Femur (tissue), 1 donor: ENCODE measurements around the gene ANGPTL8.
A peak's percentile ranks its signal among the peaks of the same experiment; 100 is the strongest.

Source experiments
- DNase-seq: peaks from one replicate; pipeline ENCODE4 v3.0.0-alpha.2; 2017

ANGPTL8 gene

DNA sequence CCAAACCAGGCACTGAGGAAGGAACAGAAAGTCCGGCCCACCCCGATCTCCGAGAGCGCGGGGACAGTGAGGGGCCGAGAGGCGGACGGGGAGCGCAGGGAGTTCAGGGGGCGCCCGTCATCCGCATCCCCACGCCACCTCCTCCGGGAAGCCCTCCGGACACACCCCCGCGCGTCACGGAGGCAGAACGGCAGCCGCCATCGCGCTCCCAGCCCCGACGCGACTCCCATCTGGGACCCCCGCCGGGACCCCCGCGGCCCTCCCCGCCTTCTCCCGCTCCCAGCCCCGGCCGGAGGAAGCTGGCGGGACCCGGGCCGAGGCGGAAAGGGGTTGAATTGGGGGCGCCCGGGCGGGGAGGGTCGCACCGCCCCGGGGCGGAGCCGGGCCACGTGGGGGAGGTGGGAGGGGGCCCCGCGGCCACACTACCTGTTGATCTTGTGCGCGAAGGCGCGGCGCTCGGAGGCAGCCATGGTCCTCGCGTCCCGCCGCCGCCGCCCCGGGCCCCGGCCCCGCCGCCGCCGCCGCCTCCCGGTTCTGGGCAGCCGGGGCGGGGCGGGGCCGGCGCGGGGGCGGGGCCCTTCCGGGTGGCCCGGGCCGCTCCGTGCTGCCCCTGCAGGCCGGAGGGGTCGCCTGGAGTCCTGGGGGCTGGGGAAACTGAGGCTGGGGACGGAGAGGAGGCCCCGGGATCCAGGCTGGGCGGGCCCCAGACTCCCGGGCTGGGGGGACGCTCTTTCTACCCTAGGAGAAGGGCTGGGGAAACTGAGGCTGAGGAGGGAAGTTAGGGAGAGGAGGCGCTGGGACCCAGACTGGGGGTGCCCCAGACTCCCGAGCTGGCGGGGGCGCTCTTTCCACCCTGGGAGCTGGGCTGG lies 22.8 kb downstream of the ANGPTL8 start, which contains the start of gene DOCK6:
Gene DOCK6 (minus strand): TSS at position 554 of the 869 bp plus-strand sequence. CDS start 84 bp downstream, at position 470.
- DNase-seq, result peak; percentile 55

DNA sequence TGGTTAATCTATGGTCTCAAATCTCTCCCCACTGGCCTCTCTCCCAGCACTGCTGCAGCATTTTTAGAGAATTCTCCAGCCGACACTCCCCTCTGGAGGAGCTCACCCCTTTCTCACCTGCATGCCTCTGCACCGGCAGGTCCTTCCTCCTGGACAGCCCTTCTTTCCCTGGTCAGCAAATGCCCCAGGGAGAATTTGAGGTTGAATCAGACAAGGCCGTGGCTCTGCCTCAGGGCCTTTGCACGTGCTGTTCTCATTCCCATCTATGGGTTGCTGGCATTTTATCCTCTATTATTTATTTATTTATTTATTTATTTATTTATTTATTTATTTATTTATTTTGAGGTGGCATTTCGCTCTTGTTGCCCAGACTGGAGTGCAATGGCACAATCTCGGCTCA lies 24.3 kb downstream of the ANGPTL8 start:
- no peak for DNase-seq

DNA sequence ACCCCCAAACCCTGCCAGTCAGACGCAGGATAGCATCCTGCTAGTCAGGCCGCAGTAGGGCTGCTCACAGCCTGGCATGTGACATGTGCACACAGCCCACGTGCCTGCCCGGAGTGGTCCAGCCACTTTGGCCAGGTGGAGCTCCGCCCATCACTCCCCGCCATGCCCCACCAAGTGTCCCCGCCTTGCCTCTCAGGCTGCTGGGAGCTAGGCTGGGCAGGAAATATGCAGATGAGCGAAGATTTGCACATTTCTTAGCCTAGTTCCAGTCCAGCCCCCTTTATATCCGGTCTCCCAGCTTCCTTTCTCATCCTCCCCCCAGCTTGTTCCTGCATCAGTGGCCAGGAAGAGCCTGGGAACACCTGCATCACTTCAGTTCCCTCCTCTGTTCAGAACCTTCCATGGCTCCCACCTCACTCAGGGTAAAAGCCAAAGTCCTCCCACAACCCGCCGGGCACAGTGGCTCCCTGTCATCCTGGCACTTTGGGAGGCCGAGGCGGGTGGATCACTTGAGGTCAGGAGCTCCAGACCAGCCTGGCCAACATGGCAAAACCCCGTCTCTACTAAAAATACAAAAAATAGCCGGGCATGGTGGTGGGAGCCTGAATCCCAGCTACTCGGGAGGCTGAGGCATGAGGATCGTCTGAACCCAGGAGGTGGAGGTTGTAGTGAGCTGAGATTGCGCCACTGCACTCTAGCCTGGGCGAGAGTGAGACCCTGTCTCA lies 25.2 kb downstream of the ANGPTL8 start:
- no peak for DNase-seq

DNA sequence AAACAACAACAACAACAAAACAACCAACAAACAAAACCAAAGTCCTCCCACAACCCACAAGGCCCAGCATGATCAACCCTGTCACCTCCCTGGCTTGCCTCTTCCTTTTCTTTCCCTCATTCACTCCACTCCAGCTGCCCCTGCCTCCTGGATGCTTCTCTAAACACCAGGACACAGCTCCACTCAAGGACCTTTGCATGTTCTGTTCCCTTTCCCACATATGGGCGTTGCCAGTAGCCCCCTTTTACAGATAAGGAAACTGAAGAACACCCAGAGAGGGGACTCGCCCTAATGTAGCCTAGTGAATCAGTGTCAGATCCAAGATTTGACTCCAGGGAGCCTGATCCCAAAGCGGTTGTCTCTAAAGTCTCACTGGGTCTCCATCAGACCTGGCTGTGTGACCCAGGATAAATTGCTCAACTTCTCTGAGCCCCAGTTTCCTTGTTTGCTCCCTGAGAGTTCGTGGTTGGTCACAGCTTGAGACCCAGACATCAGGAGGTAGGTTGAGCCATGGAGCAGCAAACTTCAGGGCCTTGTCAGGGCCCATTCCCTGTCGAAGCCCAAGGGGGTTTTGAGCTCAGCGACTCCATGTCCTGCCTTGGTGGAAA lies 25.9 kb downstream of the ANGPTL8 start:
- no peak for DNase-seq

DNA sequence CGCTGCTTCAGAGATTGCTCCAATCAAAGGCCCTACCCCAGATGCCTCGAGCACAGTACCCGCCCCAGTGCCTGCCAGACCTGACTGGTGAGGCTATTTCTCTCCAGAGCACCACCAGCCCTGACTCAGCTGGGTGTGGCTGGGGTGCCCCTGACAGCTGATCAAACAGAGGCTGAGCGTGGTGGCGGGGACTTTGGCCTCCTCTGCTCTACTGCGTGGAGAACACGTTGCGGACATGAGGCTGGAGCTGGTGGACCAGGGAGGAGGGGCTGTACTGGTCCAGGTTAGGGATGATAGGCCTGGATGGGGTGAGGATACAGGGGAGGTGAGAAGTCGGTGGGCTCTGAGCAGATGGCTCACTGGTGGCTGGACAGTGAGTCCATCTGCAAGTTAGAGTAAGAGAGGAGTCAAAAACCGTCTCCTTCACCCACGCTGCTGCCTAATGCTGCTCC lies 26.4 kb downstream of the ANGPTL8 start:
- DNase-seq, result no peak

DNA sequence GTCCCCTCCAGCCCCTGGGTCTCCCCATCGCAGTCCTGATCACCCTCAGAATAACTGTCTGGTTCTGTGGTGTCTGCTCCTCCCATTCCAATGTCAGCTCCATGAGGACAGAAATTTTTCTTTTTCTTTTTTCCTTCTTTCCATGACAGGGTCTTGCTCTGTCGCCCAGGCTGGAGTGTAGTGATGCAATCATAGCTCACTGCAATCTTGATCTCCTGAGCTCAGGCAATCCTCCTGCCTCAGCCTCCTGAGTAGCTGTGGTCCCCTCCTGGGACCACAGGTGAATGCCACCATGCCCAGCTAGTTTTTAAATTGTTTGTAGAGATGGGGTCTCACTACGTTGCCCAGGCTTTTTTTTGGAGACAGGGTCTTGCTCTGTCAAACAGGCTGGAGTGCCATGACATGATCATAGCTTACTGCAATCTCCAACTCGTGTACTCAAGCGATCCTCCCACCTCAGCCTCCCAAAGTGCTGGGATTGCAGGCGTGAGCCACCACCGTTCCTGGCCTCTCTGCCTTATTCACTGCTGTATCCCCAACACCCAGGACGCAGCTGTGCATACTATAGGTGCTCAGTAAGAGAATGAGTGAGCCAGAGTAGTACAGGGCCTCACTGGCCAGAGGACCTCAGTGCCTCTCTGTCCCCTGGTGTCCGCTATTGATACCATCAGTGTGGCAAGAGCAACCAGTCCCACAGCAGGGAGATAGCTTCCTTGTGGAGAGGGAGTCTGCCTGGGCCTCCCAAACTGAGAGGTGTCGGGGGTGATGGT lies 28.1 kb downstream of the ANGPTL8 start:
- no peak for DNase-seq

DNA sequence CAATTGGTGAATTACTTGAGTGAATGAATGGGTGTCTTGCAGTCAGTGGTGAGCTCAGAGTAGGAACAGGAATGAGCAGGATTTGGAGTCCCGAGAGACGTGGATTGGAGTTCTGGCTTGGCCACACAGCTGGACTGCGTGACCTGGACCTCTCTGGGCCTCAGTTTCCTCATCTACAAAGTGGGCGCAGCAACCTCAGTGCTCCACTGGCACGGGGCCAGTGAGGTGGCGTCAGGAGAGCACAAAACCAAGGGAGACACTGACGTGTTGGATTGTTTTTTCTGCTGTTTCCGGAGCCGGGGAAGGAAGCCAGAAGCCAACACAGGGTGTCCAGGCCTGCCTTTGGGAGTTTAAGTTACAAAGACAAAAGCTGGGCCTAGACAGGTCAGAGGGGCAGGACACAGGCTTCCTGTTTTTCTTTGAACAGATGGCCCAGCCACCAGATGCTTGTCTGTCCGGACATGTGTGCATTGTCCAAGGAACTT lies 29.4 kb downstream of the ANGPTL8 start:
- DNase-seq, result peak; percentile 79

DNA sequence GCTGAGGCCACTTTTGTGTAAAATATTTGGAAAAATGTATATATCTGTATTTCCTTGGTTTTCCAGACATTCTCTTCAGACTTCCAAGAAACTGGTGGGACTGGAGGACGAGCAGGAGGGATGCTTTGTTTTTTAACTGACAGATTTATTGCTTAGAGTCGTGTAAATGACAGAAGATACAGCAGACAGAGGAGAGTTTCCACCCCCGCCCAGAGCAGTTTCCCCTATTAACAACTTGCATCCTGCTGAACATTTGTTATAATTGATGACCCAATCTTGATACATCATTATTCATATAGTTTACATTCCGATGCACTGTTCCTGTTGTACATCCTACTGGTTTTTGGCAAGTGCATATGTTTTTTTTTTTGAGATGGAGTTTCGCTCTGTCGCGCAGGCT lies 30.0 kb downstream of the ANGPTL8 start:
- DNase-seq, result no peak

DNA sequence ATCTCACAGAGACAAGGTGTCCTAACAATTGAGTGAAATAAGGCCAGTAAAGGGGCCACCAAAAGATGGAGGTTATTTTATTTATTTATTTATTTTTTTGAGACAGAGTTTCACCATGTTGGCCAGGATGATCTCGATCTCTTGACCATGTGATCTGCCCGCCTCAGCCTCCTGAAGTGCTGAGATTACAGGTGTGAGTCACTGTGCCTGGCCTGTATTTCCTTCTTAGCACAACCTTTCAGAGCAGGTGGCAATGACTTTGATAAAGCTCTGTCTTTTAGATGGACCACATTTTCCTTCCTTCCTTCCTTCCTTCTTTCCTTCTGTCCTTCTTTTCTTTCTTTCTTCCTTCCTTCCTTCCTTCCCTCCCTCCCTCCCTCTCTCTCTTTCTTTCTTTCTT lies 33.9 kb downstream of the ANGPTL8 start:
- DNase-seq, result no peak

DNA sequence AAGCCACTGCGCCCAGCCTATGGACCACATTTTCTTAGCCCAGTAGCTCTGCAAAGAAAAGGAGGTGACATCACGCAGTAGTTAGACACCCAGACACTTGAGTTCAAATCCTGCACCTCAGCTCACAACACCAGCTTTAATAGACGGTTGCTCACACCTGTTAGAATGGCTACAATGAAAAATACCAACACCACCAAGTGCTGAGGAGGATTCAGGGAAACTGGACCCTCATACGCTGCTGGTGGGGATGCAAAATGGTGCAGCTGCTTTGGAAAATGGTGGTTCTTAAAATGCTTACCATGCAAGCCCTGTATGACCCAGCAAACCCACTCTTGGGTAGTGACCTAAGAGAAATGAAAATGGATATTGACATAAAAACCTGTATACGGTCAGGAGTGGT lies 34.6 kb downstream of the ANGPTL8 start:
- no peak for DNase-seq

DNA sequence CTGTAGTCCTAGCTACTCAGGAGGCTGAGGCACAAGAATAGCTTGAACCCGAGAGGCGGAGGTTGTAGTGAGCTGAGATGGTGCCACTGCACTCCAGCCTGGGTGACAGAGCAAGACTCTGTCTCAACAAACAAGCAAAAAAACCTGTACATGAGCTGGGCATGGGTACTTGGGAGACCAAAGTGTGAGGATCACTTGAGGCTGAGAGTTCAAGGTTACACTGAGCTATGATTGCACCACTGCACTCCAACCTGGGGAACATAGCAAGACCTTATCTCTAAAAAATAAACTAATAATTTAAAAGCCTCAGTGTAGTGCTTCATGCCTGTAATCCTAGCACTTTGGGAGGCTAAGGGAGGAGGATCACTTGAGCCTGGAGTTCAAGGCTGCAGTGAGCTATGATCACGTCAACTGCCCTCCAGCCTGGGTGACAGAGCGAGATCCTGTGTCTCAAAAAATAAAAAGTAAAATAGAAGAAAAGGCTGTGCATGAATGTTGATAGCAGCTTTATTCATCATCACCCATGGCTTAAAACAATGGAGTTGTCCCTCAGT lies 35.2 kb downstream of the ANGPTL8 start:
- no peak for DNase-seq

DNA sequence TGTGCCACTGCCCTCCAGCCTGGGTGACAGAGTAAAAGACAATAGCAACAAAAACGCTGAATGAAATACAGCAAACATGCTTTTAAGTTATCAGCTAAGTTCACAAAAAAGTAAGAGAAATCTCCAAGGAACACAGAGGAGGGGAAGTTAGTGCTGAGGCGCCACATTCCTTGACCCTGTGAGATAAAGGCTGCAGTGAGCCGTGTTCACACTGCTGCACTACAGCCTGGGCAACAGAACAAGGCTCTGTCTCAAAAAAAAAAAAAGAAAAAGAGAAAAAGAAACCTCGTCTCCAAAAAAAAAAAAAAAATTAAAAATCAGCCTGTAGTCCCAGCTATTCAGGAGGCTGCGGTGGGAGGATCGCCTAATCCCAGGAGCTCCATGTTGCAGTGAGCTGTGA lies 39.3 kb downstream of the ANGPTL8 start:
- DNase-seq, result no peak

DNA sequence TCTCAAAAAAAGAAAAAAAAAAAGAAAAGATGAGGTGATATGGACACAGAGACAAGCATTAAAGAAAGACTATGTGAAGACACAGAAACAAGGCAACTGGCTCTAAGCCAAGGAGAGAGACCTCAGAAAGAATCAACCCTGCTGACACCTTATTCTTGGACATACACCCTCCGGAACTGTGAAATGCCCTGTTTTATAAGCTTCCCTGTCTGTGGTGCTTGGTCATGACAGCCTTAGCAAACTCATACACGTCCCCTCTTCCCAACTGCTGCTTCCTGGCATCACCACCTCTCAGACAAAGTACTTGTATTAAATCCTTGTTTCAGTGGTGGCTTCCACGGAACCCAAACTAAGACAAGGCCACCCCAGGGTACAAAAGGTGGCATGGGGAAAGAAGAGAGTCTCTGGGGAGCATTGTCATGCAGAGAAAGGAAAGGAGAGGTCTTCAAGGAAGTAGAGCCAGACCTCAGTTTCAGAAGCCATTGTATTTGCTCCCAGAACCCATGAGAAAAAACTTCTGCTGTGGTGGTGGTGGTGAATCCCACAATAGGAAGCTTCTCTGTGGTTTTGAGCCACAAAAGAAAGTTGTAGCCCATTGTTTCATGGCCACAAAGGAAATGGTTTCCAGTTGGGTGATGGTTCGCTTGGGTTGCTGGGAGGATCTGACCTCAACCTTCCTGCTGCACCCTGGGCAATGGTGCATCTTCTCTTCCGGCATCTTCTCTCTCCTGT lies 40.3 kb downstream of the ANGPTL8 start:
- no peak for DNase-seq

DNA sequence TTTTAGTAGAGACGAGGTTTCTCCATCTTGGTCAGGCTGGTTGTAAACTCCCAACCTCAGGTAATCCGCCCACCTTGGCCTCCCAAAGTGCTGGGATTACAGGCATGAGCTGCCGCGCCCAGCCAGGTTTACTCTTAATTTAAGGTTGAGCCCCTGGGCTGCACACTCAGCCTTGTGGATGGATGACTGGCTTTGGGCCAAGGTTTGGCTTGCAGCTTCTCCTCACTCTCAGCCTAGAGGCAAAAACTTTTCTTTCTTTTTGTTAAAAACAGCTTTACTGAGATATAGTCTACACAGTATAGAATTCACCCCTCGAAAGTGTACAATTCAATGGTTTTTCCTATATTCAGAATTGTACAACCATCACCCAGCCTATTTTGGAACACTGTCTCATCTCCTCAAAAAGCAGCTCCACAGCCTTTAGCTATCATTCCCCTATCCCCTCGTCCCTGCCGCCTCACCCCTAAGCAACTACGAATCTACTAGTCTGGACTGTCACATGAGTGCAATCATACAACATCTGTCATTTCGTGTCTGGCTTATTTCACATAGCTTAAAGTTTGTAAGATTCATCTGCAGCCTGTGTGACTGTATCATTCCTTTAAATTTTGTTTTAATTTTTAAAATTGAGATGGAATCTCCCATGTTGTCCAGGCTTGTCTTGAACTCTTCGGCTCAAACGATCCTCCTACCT lies 42.1 kb downstream of the ANGPTL8 start:
- no peak for DNase-seq

DNA sequence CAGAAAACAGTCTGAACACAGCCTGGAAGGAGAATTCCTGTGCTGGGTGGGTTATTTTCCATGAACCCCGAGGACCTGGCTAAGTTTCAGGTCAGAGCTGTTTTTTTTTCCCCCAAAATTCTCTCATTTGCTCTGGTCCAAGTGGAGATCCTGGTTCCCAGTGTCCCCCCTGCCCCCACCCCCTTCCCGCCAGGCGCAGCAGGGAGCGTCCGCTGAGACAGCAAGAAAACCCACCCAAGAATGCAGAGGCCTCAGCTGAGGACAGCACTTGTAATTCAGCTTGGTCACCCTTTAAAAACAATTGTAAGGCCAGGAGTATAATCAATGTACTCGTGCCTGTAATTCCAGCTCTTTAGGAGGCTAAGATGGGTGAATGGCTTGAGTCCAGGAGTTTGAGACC lies 45.1 kb downstream of the ANGPTL8 start:
- DNase-seq, result no peak

DNA sequence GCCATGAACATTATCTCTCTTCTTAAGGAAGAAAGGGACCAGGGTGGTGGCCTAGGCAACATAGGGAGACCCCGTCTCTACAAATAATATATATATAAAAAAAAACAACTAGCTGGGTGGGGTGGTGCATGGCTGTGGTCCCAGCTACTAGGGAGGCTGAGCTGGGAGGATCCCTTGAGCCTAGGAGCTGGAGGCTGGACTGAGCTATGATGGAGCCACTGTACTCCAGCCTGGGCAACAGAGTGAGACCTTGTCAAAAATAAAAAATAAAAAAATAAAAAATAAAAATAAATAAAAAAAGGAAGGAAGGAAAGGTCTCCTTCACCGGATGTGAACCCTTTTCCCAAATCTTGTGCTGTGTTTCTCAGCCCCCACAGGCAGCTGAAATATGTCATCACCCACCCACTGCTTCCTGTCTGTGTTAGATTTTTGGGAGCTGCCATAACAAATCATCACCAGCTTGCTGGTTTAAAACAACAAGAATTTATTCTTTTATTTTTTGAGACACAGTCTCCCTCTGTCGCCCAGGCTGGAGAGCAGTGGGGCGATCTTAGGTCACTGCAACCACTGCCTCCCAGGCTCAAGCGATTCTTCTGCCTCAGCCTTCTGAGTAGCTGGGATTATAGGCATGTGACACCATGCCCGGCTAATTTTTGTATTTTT lies 47.0 kb downstream of the ANGPTL8 start:
- peak; percentile 32 for DNase-seq

DNA sequence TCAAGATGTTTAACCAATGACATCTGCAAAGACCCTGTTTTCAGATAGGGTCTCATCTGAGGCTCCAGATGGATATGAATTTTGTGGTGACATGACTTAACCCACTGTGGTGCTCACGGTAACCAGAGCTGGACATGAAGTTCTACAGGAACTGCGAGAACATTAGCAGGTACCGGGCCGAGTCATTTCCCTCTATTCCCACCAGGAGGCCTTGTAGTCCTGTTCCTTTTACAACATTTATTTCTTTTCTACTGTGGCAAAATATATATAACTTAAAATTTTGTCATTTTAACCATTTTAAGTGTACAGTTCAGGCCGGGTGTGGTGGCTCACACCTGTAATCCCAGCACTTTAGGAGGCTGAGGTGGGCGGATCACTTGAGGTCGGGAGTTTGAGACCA lies 48.9 kb downstream of the ANGPTL8 start:
- DNase-seq, result no peak

DNA sequence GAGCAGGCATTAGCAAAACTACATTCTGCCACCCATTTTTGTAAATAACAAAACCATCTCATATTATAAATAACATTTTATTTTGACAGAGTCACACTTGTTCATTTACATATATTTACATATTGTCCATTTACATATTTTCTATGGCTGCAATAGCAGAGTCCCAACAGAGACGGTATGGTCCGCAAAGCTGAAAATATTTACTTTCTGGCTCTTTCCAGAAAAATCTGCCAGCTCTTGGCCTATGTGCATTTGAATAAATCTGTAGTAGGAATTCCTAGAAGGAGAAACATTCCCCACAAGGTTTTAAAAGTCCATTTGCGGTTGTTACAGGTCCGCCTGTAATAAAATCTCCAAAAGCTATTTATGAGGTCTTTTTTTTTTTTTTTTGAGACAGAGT lies 50.8 kb downstream of the ANGPTL8 start:
- DNase-seq, result no peak

DNA sequence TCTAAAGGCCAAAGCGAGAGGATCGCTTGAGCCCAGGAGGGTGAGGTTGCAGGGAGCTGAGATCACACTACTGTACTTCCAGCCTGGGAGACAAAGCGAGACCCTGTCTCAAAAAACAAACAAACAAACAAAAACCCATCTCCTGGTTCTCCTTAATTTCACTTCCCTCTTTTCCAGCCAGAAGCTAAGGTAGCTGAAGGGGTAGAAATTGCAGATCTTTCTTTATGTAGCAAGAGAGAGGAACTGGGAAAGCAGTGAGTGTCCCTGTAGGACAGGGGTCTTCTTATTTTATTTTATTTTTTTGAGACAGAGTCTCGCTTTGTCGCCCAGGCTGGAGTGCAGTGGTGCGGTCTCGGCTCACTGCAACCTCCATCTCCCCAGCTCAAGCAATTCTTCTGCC lies 52.0 kb downstream of the ANGPTL8 start:
- DNase-seq, result no peak
